ENCODE measurements around the gene KRTAP1-5. TPM values are rescaled to one million over a fixed set of nuclear protein-coding genes. Genes with fewer than 3 reads are reported as not detected.
"Not testable (repeated sequence)": the region's sequence is repeated elsewhere in the genome, so short reads cannot be mapped to it uniquely, and the experiment has no call there.

The KRTAP1-5 gene
- total RNA-seq, 1 donor from 2014 or later = not detected

DNA sequence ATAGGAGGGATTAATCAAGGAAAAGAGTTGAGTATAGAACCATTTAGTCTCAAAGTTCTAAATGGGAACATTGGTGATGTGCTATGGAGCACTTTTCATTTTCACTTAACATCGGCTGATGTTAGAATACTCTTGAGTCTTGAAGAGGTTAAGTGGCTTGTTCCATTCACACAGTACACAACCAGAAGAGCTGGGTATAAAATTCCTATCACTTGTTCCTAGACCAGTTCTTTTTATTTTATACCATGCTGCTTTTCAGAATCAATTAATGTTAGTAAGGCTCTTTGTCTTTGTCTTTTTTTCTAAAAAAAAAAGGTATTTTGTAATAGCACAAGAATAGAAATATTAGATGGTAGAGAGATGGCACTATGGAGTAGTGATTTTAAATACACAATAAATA lies 15.9 kb upstream of the KRTAP1-5 start:
- Mint-ChIP-seq H3K9me3 (ENCODE audit: unreplicated experiment) (no peaks in the 10 kb centered on the region), H3K27ac (ENCODE audit: unreplicated experiment) (no peak overlapping the region), H3K4me1 (ENCODE audit: unreplicated experiment) (no peaks in the 10 kb centered on the region), H3K36me3 (ENCODE audit: low read depth, unreplicated experiment) (no peaks in the 10 kb centered on the region), H3K27me3 (ENCODE audit: unreplicated experiment) (peaks cover 3% of the 10 kb centered on the region), H3K4me3 (ENCODE audit: unreplicated experiment) (no peak overlapping the region)
- TF ChIP-seq, protein P1, sequence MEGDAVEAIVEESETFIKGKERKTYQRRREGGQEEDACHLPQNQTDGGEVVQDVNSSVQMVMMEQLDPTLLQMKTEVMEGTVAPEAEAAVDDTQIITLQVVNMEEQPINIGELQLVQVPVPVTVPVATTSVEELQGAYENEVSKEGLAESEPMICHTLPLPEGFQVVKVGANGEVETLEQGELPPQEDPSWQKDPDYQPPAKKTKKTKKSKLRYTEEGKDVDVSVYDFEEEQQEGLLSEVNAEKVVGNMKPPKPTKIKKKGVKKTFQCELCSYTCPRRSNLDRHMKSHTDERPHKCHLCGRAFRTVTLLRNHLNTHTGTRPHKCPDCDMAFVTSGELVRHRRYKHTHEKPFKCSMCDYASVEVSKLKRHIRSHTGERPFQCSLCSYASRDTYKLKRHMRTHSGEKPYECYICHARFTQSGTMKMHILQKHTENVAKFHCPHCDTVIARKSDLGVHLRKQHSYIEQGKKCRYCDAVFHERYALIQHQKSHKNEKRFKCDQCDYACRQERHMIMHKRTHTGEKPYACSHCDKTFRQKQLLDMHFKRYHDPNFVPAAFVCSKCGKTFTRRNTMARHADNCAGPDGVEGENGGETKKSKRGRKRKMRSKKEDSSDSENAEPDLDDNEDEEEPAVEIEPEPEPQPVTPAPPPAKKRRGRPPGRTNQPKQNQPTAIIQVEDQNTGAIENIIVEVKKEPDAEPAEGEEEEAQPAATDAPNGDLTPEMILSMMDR (IDR thresholded peaks at IDR 0.05; ENCODE audit: unreplicated experiment) = no peak
- no peak for DNase-seq (ENCODE audit: low spot score)

DNA sequence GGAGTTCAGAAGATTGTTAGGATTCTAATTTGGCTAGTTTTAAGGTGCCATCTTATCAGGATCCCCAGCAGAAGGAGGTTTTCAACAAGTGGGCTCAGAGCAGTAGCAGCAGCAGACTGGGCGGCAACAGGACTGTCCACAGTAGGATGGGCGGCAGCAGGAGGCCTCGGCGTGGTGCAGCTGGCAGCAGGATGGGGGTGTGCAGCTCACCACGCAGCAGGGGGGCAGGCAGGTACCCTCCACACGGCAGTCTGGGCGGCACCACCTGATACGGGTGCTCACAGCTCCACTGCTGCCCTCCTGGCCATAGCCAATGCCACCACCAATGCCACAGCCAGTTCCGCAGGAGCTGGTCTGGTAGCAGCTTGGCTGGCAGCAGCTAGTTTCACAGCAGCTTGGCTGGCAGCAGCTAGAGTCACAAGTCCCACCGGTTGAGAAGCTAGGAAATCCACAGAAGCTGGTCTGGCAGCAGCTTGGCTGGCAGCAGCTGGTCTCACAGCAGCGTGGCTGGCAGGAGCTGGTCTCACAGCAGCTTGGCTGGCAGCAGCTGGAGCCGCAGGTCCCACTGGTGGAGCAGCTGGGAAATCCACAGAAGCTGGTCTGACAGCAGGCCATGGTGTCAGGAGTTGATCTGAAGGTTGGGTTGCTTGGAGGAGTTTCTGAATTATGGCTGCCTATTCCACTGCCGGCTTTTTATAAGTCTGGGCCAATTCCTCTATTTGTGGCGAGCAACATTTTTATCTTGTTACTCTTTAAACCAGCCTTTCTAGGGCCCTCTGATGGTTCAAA lies 14.0 kb upstream of the KRTAP1-5 start, which contains the start of gene KRTAP1-1:
Gene KRTAP1-1 (minus strand): TSS at position 668 of the 789 bp plus-strand sequence. CDS start 53 bp downstream, at position 615.
- H3K4me3 Mint-ChIP-seq (ENCODE audit: unreplicated experiment); H3K27me3 Mint-ChIP-seq (ENCODE audit: unreplicated experiment); H3K36me3 Mint-ChIP-seq (ENCODE audit: low read depth, unreplicated experiment); H3K27ac Mint-ChIP-seq (ENCODE audit: unreplicated experiment); H3K4me1 Mint-ChIP-seq (ENCODE audit: unreplicated experiment); DNase-seq (ENCODE audit: low spot score); H3K9me3 Mint-ChIP-seq (ENCODE audit: unreplicated experiment): not testable (repeated sequence)

DNA sequence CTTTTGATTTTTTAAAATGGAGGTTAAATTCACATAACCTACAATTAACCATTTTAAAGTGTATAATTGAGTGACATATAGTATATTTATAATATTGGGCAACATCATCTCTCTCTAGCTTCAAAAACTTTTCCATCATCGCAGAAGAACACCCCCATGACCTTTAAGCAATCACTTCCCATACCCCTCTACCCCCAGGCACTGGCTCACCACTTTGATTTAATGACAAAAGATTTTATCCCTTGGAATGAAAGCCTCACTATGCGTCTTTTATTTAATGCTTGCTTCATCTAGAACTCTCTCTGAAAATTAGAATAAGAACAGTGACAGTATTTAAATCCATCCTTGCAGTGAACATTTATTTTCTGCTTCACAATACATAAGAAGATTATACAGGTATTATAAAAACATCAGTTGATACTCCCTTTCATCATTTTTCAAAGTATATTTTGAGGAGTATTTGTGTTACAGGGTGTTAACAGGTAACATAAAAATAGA lies 10.9 kb upstream of the KRTAP1-5 start:
- H3K4me1 Mint-ChIP-seq (ENCODE audit: unreplicated experiment) = no peaks in the 10 kb centered on the region
- TF ChIP-seq, protein P1 (IDR thresholded peaks at IDR 0.05; ENCODE audit: unreplicated experiment) = no peak
- H3K4me3 Mint-ChIP-seq (ENCODE audit: unreplicated experiment) = no peak overlapping the region
- H3K9me3 Mint-ChIP-seq (ENCODE audit: unreplicated experiment) = no peaks in the 10 kb centered on the region
- no peak overlapping the region for H3K27ac Mint-ChIP-seq (ENCODE audit: unreplicated experiment)
- no peak for DNase-seq (ENCODE audit: low spot score)
- H3K27me3 Mint-ChIP-seq (ENCODE audit: unreplicated experiment) = peaks cover 3% of the 10 kb centered on the region
- no peaks in the 10 kb centered on the region for H3K36me3 Mint-ChIP-seq (ENCODE audit: low read depth, unreplicated experiment)

DNA sequence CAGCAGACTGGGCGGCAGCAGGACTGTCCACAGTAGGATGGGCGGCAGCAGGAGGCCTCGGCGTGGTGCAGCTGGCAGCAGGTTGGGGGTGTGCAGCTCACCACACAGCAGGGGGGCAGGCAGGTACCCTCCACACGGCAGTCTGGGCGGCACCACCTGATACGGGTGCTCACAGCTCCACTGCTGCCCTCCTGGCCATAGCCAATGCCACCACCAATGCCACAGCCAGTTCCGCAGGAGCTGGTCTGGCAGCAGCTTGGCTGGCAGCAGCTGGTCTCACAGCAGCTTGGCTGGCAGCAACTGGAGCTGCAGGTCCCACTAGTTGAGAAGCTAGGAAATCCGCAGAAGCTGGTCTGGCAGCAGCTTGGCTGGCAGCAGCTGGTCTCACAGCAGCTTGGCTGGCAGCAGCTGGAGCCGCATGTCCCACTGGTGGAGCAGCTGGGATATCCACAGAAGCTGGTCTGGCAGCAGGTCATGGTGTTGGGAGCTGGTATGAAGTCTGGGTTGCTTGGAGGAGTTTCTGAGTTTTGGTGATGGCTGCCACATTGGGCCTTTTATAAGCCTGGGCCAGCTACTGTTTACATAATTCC lies 7.4 kb upstream of the KRTAP1-5 start, which contains the start of gene KRTAP1-3:
Gene KRTAP1-3 (minus strand): TSS at position 529 of the 590 bp plus-strand sequence. CDS start 53 bp downstream, at position 476.
- H3K27ac Mint-ChIP-seq (ENCODE audit: unreplicated experiment); H3K9me3 Mint-ChIP-seq (ENCODE audit: unreplicated experiment); H3K4me3 Mint-ChIP-seq (ENCODE audit: unreplicated experiment); H3K36me3 Mint-ChIP-seq (ENCODE audit: low read depth, unreplicated experiment); H3K4me1 Mint-ChIP-seq (ENCODE audit: unreplicated experiment); DNase-seq (ENCODE audit: low spot score); H3K27me3 Mint-ChIP-seq (ENCODE audit: unreplicated experiment): not testable (repeated sequence)

DNA sequence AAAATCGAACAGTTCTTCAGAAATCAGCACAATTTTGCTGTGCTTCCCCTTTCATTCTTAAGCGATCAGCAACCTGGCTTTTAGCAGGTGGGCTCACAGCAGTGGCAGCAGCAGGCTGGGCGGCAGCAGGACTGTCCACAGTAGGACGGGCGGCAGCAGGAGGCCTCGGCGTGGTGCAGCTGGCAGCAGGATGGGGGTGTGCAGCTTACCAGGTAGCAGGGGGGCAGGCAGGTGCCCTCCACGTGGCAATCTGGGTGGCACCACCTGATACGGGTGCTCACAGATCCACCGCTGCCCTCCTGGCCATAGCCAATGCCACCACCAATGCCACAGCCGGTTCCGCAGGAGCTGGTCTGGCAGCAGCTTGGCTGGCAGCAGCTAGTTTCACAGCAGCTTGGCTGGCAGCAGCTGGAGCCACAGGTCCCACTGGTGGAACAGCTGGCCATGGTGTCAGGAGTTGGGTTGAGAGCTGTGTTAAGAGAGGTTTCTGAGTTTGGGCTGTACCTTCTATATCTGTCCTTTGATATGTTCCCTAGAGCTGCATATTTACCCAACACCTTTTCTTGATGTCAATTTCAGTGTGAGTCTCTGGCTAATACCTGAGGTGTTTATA lies 2.7 kb upstream of the KRTAP1-5 start, which contains the start of gene KRTAP1-4:
Gene KRTAP1-4 (minus strand): TSS at position 563 of the 613 bp plus-strand sequence. CDS start 117 bp downstream, at position 446.
- Mint-ChIP-seq H3K27me3 (ENCODE audit: unreplicated experiment) (no peaks in the 10 kb centered on the region), H3K27ac (ENCODE audit: unreplicated experiment) (no peak within 1 kb of the TSS), H3K4me1 (ENCODE audit: unreplicated experiment) (no peaks in the 10 kb centered on the region), H3K36me3 (ENCODE audit: low read depth, unreplicated experiment) (no peaks in the 10 kb centered on the region), H3K9me3 (ENCODE audit: unreplicated experiment) (no peaks in the 10 kb centered on the region), H3K4me3 (ENCODE audit: unreplicated experiment) (no peak within 1 kb of the TSS)
- DNase-seq (ENCODE audit: low spot score) = no peak
- TF ChIP-seq, protein P1 (IDR thresholded peaks at IDR 0.05; ENCODE audit: unreplicated experiment) = no peak
